ENCODE measurements around the gene PKLR. TPM values are rescaled to one million over a fixed set of nuclear protein-coding genes. Genes with fewer than 3 reads are reported as not detected.

Gene PKLR
- total RNA-seq, 1 experiment from 2014 or later, result 0.17 TPM

- peaks cover 8 to 26% of the 10 kb centered on the region in 2 experiments; a peak in 3 of 4 replicates for H3K4me1 ChIP-seq (ENCODE audit: control insufficient read depth in 1 of 2, insufficient read depth in 2 of 2, low read length in 2 of 2)
- TSS peak; percentile 94 for BruUV-seq (replicated peaks)
- H3K36me3 ChIP-seq (ENCODE audit: control insufficient read depth in 1 of 2, insufficient read depth in 2 of 2, low read length in 2 of 2), result peaks cover 0 to 17% of the 10 kb centered on the region in 2 experiments; a peak in 2 of 4 replicates
- peak within 1 kb of the TSS; percentile 88 for H3K27ac ChIP-seq (ENCODE audit: low read depth, low read length)
- ATAC-seq (peak; percentile 96), DNase-seq (ENCODE audit: low read depth, low spot score) (peak; percentile 96)
- POLR2A ChIA-PET, result interaction anchor here (0.6 to 1.4 kb wide), 4 partner anchors 15 to 34 kb away, joined by 3 to 5 read pairs (median 4); partner anchors contain the start of gene HCN3
- H3K4me2 ChIP-seq (ENCODE audit: low read length), result peak within 1 kb of the TSS; percentile 89
- no peaks in the 10 kb centered on the region for H3K27me3 ChIP-seq (ENCODE audit: insufficient read depth, low read length)
- H4K20me1 ChIP-seq (ENCODE audit: insufficient read depth), result no peaks in the 10 kb centered on the region
- H3K79me2 ChIP-seq (ENCODE audit: insufficient read depth, low read length), result peaks cover 47% of the 10 kb centered on the region
- H3K4me3 ChIP-seq (replicated peaks in 1 of 2; ENCODE audit: low read depth in 1 of 2, low read length in 2 of 2), result peak within 1 kb of the TSS; percentile 82 to 99
- CTCF ChIA-PET, result interaction anchor here (0.6 to 1.9 kb wide), 3 partner anchors 15 to 58 kb away, joined by 3 to 12 read pairs (median 7); partner anchors contain the start of gene CLK2
- H3K9me3 ChIP-seq (ENCODE audit: control insufficient read depth in 1 of 2, insufficient read depth in 1 of 2, low read depth in 1 of 2, low read length in 2 of 2), result no peaks in the 10 kb centered on the region
- intact Hi-C loops (cut with micrococcal nuclease), result loop anchor here (5.0 kb wide), 1 partner anchor 56 kb away; no protein-coding TSS in a partner anchor
- peak within 1 kb of the TSS; percentile 96 for H3K9ac ChIP-seq (ENCODE audit: low read length)
- RAD21 ChIA-PET (ENCODE audit: low non-redundant PET in 1 of 2, low total read pairs in 2 of 2, uncharacterized antibody in 2 of 2, unreplicated experiment in 2 of 2), result interaction anchor here in 1 of 2 experiments (1.4 kb wide), 1 partner anchor 31 kb away, joined by 8 read pairs; no protein-coding TSS in a partner anchor
- no peak within 1 kb of the TSS for H2AFZ ChIP-seq (ENCODE audit: low read depth, low read length, poor library complexity, severe bottlenecking)
- H3K9me2 ChIP-seq (ENCODE audit: insufficient read depth), result no peaks in the 10 kb centered on the region
- TF ChIP-seq YY1 (IDR thresholded peaks at IDR 0.05; ENCODE audit: extremely low read depth, insufficient replicate concordance, low read depth, low read length), result peak; percentile 23
- TF ChIP-seq ELF1 (IDR thresholded peaks at IDR 0.05; ENCODE audit: borderline replicate concordance, low read depth), result peak; percentile 84; the same call in 1 of the 2 replicates
- no peak for TF ChIP-seq EZH2phosphoT487 (IDR thresholded peaks at IDR 0.05; ENCODE audit: borderline replicate concordance)
- no peak for TF ChIP-seq CEBPB (IDR thresholded peaks at IDR 0.05; ENCODE audit: low read depth)
- no peak for TF ChIP-seq ZNF274 (IDR thresholded peaks at IDR 0.05; ENCODE audit: low read depth, low read length)
- no peak for TF ChIP-seq REST (IDR thresholded peaks at IDR 0.05; ENCODE audit: low read depth)
- no peak; the same call in 1 of the 2 replicates for TF ChIP-seq SRF (IDR thresholded peaks at IDR 0.05; ENCODE audit: low read depth)
- TF ChIP-seq ATF3 (IDR thresholded peaks at IDR 0.05), result no peak
- no peak for TF ChIP-seq EZH2 (IDR thresholded peaks at IDR 0.05)
- peak; percentile 99 for TF ChIP-seq SP1 (IDR thresholded peaks at IDR 0.05; ENCODE audit: low read depth)
- no peak for TF ChIP-seq RAD21 (IDR thresholded peaks at IDR 0.05; ENCODE audit: low read depth)
- peak; percentile 95 for TF ChIP-seq POLR2A (IDR thresholded peaks at IDR 0.05; ENCODE audit: borderline replicate concordance, extremely low read depth, insufficient read depth, insufficient read length)
- peak; percentile 83 for TF ChIP-seq SIN3A (IDR thresholded peaks at IDR 0.05; ENCODE audit: low read depth)
- TF ChIP-seq POLR2AphosphoS5 (IDR thresholded peaks at IDR 0.05; ENCODE audit: low read depth, low read length), result peak; percentile 86
- TF ChIP-seq, protein P1, sequence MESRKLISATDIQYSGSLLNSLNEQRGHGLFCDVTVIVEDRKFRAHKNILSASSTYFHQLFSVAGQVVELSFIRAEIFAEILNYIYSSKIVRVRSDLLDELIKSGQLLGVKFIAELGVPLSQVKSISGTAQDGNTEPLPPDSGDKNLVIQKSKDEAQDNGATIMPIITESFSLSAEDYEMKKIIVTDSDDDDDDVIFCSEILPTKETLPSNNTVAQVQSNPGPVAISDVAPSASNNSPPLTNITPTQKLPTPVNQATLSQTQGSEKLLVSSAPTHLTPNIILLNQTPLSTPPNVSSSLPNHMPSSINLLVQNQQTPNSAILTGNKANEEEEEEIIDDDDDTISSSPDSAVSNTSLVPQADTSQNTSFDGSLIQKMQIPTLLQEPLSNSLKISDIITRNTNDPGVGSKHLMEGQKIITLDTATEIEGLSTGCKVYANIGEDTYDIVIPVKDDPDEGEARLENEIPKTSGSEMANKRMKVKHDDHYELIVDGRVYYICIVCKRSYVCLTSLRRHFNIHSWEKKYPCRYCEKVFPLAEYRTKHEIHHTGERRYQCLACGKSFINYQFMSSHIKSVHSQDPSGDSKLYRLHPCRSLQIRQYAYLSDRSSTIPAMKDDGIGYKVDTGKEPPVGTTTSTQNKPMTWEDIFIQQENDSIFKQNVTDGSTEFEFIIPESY (IDR thresholded peaks at IDR 0.05; ENCODE audit: extremely low read depth, insufficient replicate concordance, low read length), result peak; percentile 96
- TF ChIP-seq CBX3 (IDR thresholded peaks at IDR 0.05; ENCODE audit: low read depth), result peak; percentile 35; the same call in 1 of the 2 replicates
- peak; percentile 63; the same call in 1 of the 2 replicates for TF ChIP-seq ZFX (IDR thresholded peaks at IDR 0.05)
- TF ChIP-seq FOSL1 (IDR thresholded peaks at IDR 0.05; ENCODE audit: low read depth), result no peak
Measured at GRCh38 chr1:155308493-155309422, 7.5 kb upstream of the PKLR start, which contains the start of gene FDPS. TSS of gene FDPS (plus strand) at chr1:155308866. CDS start at chr1:155309790, 924 bp downstream.
